ENCODE measurements around the gene DDX3X.
"Not testable (repeated sequence)": the region's sequence is repeated elsewhere in the genome, so short reads cannot be mapped to it uniquely, and the experiment has no call there.

The DDX3X gene

GRCh38 chrX:41369152-41369551 lies 35.2 kb downstream of the DDX3X start:
- Histone ChIP-seq H3K79me2 (ENCODE audit: control insufficient read depth, insufficient read depth, low read length, unreplicated experiment) (no peaks in the 10 kb centered on the region), H3K4me3 (ENCODE audit: low read depth, low read length) (no peak overlapping the region)

GRCh38 chrX:41371575-41371974 lies 37.6 kb downstream of the DDX3X start:
- H2AFZ ChIP-seq (ENCODE audit: low read length, unreplicated experiment); H3K4me1 ChIP-seq (ENCODE audit: control insufficient read depth, insufficient read depth, low read length, unreplicated experiment); H3K36me3 ChIP-seq (ENCODE audit: insufficient read depth, low read length); H3K27ac ChIP-seq (ENCODE audit: low read depth, low read length); H3K27me3 ChIP-seq (ENCODE audit: insufficient read depth, low read length); H3K79me2 ChIP-seq (ENCODE audit: control insufficient read depth, insufficient read depth, low read length, unreplicated experiment); H3K4me3 ChIP-seq (ENCODE audit: low read depth, low read length): not testable (repeated sequence)

More at GRCh38 chrX:41369152-41369551, 35.2 kb downstream of the DDX3X start:
- H3K36me3 ChIP-seq (ENCODE audit: insufficient read depth, low read length) = no peaks in the 10 kb centered on the region
- H3K4me1 ChIP-seq (ENCODE audit: control insufficient read depth, insufficient read depth, low read length, unreplicated experiment) = no peaks in the 10 kb centered on the region
- no peak overlapping the region for H3K27ac ChIP-seq (ENCODE audit: low read depth, low read length)
- no peaks in the 10 kb centered on the region for H3K27me3 ChIP-seq (ENCODE audit: insufficient read depth, low read length)
- H2AFZ ChIP-seq (ENCODE audit: low read length, unreplicated experiment) = no peak overlapping the region

GRCh38 chrX:41373989-41374606 lies 40.1 kb downstream of the DDX3X start:
- Histone ChIP-seq H3K79me2 (ENCODE audit: control insufficient read depth, insufficient read depth, low read length, unreplicated experiment) (no peaks in the 10 kb centered on the region), H3K4me3 (ENCODE audit: low read depth, low read length) (no peak overlapping the region), H3K27me3 (ENCODE audit: insufficient read depth, low read length) (no peaks in the 10 kb centered on the region), H3K27ac (ENCODE audit: low read depth, low read length) (no peak overlapping the region), H3K4me1 (ENCODE audit: control insufficient read depth, insufficient read depth, low read length, unreplicated experiment) (peaks cover 4% of the 10 kb centered on the region), H2AFZ (ENCODE audit: low read length, unreplicated experiment) (no peak overlapping the region), H3K36me3 (ENCODE audit: insufficient read depth, low read length) (no peaks in the 10 kb centered on the region)

GRCh38 chrX:41377624-41378023 lies 43.7 kb downstream of the DDX3X start:
- H3K36me3 ChIP-seq (ENCODE audit: insufficient read depth, low read length) = no peaks in the 10 kb centered on the region
- no peak overlapping the region for H3K27ac ChIP-seq (ENCODE audit: low read depth, low read length)
- peaks cover 11% of the 10 kb centered on the region for H3K4me1 ChIP-seq (ENCODE audit: control insufficient read depth, insufficient read depth, low read length, unreplicated experiment)
- H2AFZ ChIP-seq (ENCODE audit: low read length, unreplicated experiment) = no peak overlapping the region
- H3K4me3 ChIP-seq (ENCODE audit: low read depth, low read length) = no peak overlapping the region
- H3K27me3 ChIP-seq (ENCODE audit: insufficient read depth, low read length) = no peaks in the 10 kb centered on the region
- no peaks in the 10 kb centered on the region for H3K79me2 ChIP-seq (ENCODE audit: control insufficient read depth, insufficient read depth, low read length, unreplicated experiment)

GRCh38 chrX:41381685-41382084 lies 47.7 kb downstream of the DDX3X start:
- peak overlapping the region; percentile 96 for H3K27ac ChIP-seq (ENCODE audit: low read depth, low read length)
- H3K36me3 ChIP-seq (ENCODE audit: insufficient read depth, low read length) = no peaks in the 10 kb centered on the region
- H2AFZ ChIP-seq (ENCODE audit: low read length, unreplicated experiment) = no peak overlapping the region
- H3K27me3 ChIP-seq (ENCODE audit: insufficient read depth, low read length) = no peaks in the 10 kb centered on the region
- H3K4me1 ChIP-seq (ENCODE audit: control insufficient read depth, insufficient read depth, low read length, unreplicated experiment) = peaks cover 34% of the 10 kb centered on the region
- H3K79me2 ChIP-seq (ENCODE audit: control insufficient read depth, insufficient read depth, low read length, unreplicated experiment) = no peaks in the 10 kb centered on the region
- H3K4me3 ChIP-seq (ENCODE audit: low read depth, low read length) = no peak overlapping the region

GRCh38 chrX:41382714-41383645 lies 49.0 kb downstream of the DDX3X start:
- Histone ChIP-seq H3K36me3 (ENCODE audit: insufficient read depth, low read length) (no peaks in the 10 kb centered on the region), H2AFZ (ENCODE audit: low read length, unreplicated experiment) (peak overlapping the region; percentile 50), H3K27ac (ENCODE audit: low read depth, low read length) (peak overlapping the region; percentile 96), H3K4me3 (ENCODE audit: low read depth, low read length) (no peak overlapping the region), H3K79me2 (ENCODE audit: control insufficient read depth, insufficient read depth, low read length, unreplicated experiment) (no peaks in the 10 kb centered on the region), H3K4me1 (ENCODE audit: control insufficient read depth, insufficient read depth, low read length, unreplicated experiment) (peaks cover 31% of the 10 kb centered on the region), H3K27me3 (ENCODE audit: insufficient read depth, low read length) (no peaks in the 10 kb centered on the region)

GRCh38 chrX:41384051-41384705 lies 50.2 kb downstream of the DDX3X start:
- H2AFZ ChIP-seq (ENCODE audit: low read length, unreplicated experiment) = no peak overlapping the region
- H3K4me1 ChIP-seq (ENCODE audit: control insufficient read depth, insufficient read depth, low read length, unreplicated experiment) = peaks cover 31% of the 10 kb centered on the region
- H3K27me3 ChIP-seq (ENCODE audit: insufficient read depth, low read length) = no peaks in the 10 kb centered on the region
- H3K79me2 ChIP-seq (ENCODE audit: control insufficient read depth, insufficient read depth, low read length, unreplicated experiment) = no peaks in the 10 kb centered on the region
- no peak overlapping the region; the same call in 1 of the 2 replicates for H3K4me3 ChIP-seq (ENCODE audit: low read depth, low read length)
- H3K36me3 ChIP-seq (ENCODE audit: insufficient read depth, low read length) = no peaks in the 10 kb centered on the region
- H3K27ac ChIP-seq (ENCODE audit: low read depth, low read length) = peak overlapping the region; percentile 96

GRCh38 chrX:41386222-41386990 lies 52.4 kb downstream of the DDX3X start:
- Histone ChIP-seq H3K4me1 (ENCODE audit: control insufficient read depth, insufficient read depth, low read length, unreplicated experiment) (peaks cover 30% of the 10 kb centered on the region), H3K36me3 (ENCODE audit: insufficient read depth, low read length) (no peaks in the 10 kb centered on the region), H3K27ac (ENCODE audit: low read depth, low read length) (peak overlapping the region; percentile 48), H3K27me3 (ENCODE audit: insufficient read depth, low read length) (no peaks in the 10 kb centered on the region), H2AFZ (ENCODE audit: low read length, unreplicated experiment) (peak overlapping the region; percentile 12), H3K79me2 (ENCODE audit: control insufficient read depth, insufficient read depth, low read length, unreplicated experiment) (no peaks in the 10 kb centered on the region), H3K4me3 (ENCODE audit: low read depth, low read length) (no peak overlapping the region)

- Histone ChIP-seq H3K36me3 (ENCODE audit: insufficient read depth, low read length) (no peaks in the 10 kb centered on the region), H3K79me2 (ENCODE audit: control insufficient read depth, insufficient read depth, low read length, unreplicated experiment) (no peaks in the 10 kb centered on the region), H3K27ac (ENCODE audit: low read depth, low read length) (no peak overlapping the region), H3K27me3 (ENCODE audit: insufficient read depth, low read length) (no peaks in the 10 kb centered on the region), H3K4me1 (ENCODE audit: control insufficient read depth, insufficient read depth, low read length, unreplicated experiment) (peaks cover 15% of the 10 kb centered on the region), H3K4me3 (ENCODE audit: low read depth, low read length) (no peak overlapping the region), H2AFZ (ENCODE audit: low read length, unreplicated experiment) (no peak overlapping the region)
Observed at GRCh38 chrX:41388543-41388942, 54.6 kb downstream of the DDX3X start.

GRCh38 chrX:41389311-41389888 lies 55.4 kb downstream of the DDX3X start:
- H2AFZ ChIP-seq (ENCODE audit: low read length, unreplicated experiment) = no peak overlapping the region
- no peaks in the 10 kb centered on the region for H3K36me3 ChIP-seq (ENCODE audit: insufficient read depth, low read length)
- H3K4me3 ChIP-seq (ENCODE audit: low read depth, low read length) = no peak overlapping the region
- H3K79me2 ChIP-seq (ENCODE audit: control insufficient read depth, insufficient read depth, low read length, unreplicated experiment) = no peaks in the 10 kb centered on the region
- H3K27ac ChIP-seq (ENCODE audit: low read depth, low read length) = no peak overlapping the region
- peaks cover 9% of the 10 kb centered on the region for H3K4me1 ChIP-seq (ENCODE audit: control insufficient read depth, insufficient read depth, low read length, unreplicated experiment)
- no peaks in the 10 kb centered on the region for H3K27me3 ChIP-seq (ENCODE audit: insufficient read depth, low read length)

All from ACC112 (cell line).